ENCODE measurements around the gene PDCD11. TPM values are rescaled to one million over a fixed set of nuclear protein-coding genes. Genes with fewer than 3 reads are reported as not detected.
"Not testable (repeated sequence)": the region's sequence is repeated elsewhere in the genome, so short reads cannot be mapped to it uniquely, and the experiment has no call there.

The PDCD11 gene
- total RNA-seq, 6 experiments from 2014 or later: 30.8 to 38.4 (median 32.1) TPM

GRCh38 chr10:103397191-103397825 lies 882 bp downstream of the PDCD11 start:
- H3K27ac Mint-ChIP-seq: peak overlapping the region; percentile 97
- no peaks in the 10 kb centered on the region; the same call in 1 of the 2 replicates for H3K27me3 Mint-ChIP-seq (ENCODE audit: insufficient read depth)
- H3K36me3 Mint-ChIP-seq (ENCODE audit: low read depth): peaks cover 58% of the 10 kb centered on the region
- DNase-seq: no peak
- H3K9me3 Mint-ChIP-seq: no peaks in the 10 kb centered on the region
- H3K4me1 Mint-ChIP-seq (ENCODE audit: low read depth): peaks cover 44% of the 10 kb centered on the region
- peak overlapping the region; percentile 97 for H3K4me3 Mint-ChIP-seq
- TF ChIP-seq CTCF (IDR thresholded peaks at IDR 0.05): no peak

GRCh38 chr10:103413564-103413963 lies 17.1 kb downstream of the PDCD11 start:
- H3K36me3 Mint-ChIP-seq (ENCODE audit: low read depth): peaks cover 31% of the 10 kb centered on the region
- no peaks in the 10 kb centered on the region for H3K9me3 Mint-ChIP-seq
- H3K4me1 Mint-ChIP-seq (ENCODE audit: low read depth): no peaks in the 10 kb centered on the region
- no peak for TF ChIP-seq CTCF (IDR thresholded peaks at IDR 0.05)
- no peak overlapping the region for H3K4me3 Mint-ChIP-seq
- peaks cover 2% of the 10 kb centered on the region; the same call in 1 of the 2 replicates for H3K27me3 Mint-ChIP-seq (ENCODE audit: insufficient read depth)
- no peak overlapping the region for H3K27ac Mint-ChIP-seq
- DNase-seq: no peak

- Mint-ChIP-seq H3K36me3 (ENCODE audit: low read depth) (peaks cover 31% of the 10 kb centered on the region), H3K27ac (no peak overlapping the region), H3K4me3 (no peak overlapping the region), H3K9me3 (no peaks in the 10 kb centered on the region), H3K4me1 (ENCODE audit: low read depth) (no peaks in the 10 kb centered on the region), H3K27me3 (ENCODE audit: insufficient read depth) (peaks cover 2% of the 10 kb centered on the region; the same call in 1 of the 2 replicates)
- no peak for DNase-seq
- TF ChIP-seq CTCF (IDR thresholded peaks at IDR 0.05): no peak
Observed at GRCh38 chr10:103415581-103415980, 19.2 kb downstream of the PDCD11 start.

- Mint-ChIP-seq H3K4me3 (no peak overlapping the region), H3K27ac (no peak overlapping the region), H3K27me3 (ENCODE audit: insufficient read depth) (peaks cover 2% of the 10 kb centered on the region; the same call in 1 of the 2 replicates), H3K36me3 (ENCODE audit: low read depth) (peaks cover 36% of the 10 kb centered on the region), H3K4me1 (ENCODE audit: low read depth) (no peaks in the 10 kb centered on the region), H3K9me3 (no peaks in the 10 kb centered on the region)
- DNase-seq: peak; percentile 43
- TF ChIP-seq CTCF (IDR thresholded peaks at IDR 0.05): peak; percentile 85
Observed at GRCh38 chr10:103416436-103417147, 20.2 kb downstream of the PDCD11 start.

- H3K36me3 Mint-ChIP-seq (ENCODE audit: low read depth): peaks cover 36% of the 10 kb centered on the region
- peak; percentile 43; the same call in 1 of the 2 replicates for TF ChIP-seq CTCF (IDR thresholded peaks at IDR 0.05)
- not testable (repeated sequence) for H3K27ac Mint-ChIP-seq
Observed at GRCh38 chr10:103417148-103417469, 20.7 kb downstream of the PDCD11 start.

More at GRCh38 chr10:103417148-103417469, 20.7 kb downstream of the PDCD11 start:
- H3K4me3 Mint-ChIP-seq; H3K9me3 Mint-ChIP-seq; DNase-seq; H3K4me1 Mint-ChIP-seq (ENCODE audit: low read depth); H3K27me3 Mint-ChIP-seq (ENCODE audit: insufficient read depth): not testable (repeated sequence)

Measured in HFFc6 (cell line).